HG03571 (cell line): ENCODE data around the gene CTSD.
"Not testable (repeated sequence)": the region's sequence is repeated elsewhere in the genome, so short reads cannot be mapped to it uniquely, and the experiment has no call there.

ENCODE experiments used
- ATAC-seq: cut with Tn5 transposase; IDR thresholded peaks from one replicate; pipeline ENCODE4 v1.9.1; 2021; ENCODE audit not compliant: unreplicated experiment

The CTSD gene

DNA sequence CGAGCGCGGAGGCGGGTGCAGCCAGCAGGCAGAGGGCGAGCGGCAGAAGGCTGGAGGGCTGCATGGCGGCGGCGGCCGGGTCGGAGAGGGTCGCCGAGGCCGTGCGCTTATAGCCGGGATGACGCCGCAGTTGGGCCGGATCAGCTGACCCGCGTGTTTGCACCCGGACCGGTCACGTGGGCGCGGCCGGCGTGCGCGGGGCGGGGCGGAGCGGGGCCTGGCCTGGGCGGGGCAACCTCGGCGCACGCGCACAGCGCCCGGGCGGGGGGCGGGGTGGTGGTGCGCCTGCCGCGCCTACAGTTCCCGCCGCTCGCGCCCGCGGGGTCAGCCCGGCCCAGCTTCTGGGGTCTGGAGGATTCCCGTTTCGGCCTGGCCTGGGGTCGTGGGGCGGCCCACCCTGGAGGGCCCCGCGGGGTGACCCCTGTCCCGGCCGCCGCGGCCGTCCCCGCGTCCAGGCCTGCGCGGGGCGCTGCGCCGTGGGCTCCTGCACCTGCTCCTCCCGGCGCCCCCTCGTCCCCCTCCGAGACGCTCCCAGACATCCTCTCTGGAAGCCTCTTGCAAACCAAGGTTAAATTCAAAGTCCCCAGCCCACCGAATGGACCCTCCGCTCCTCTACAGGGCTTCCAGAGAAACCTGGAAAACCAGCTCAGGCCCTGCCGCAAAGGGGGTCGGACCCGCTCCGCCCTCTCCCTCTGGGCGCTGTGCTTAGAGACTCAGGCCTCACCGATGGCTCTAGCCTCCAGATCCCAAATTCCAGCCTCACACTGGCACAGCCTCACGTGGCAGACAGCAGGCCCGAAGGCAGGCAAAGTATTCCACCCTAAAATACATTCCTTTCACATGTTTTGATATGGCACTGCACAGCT is at the start of gene CTSD:
CTSD (minus strand) TSS at position 132 of the 866 bp plus-strand sequence; CDS start at position 64, 68 bp downstream.
- ATAC-seq: peak; percentile 68

DNA sequence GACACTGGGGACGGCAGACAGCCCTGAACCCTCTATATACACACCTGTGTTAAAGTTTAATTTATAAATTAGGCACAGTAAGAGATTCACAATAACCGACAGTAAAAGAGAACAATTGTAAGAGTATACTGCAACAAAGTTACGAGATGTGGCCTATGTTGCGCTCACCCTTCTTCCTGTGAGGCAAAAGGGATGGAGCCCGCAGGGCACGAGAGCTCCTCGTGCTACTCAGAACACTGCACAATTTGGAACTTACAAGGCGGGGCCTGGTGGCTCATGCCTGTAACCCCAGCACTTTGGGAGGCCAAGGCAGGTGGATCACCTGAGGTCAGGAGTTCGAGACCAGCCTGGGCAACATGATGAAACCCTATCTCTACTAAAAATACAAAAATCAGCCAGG is 49.6 kb upstream of the CTSD start:
- not testable (repeated sequence) for ATAC-seq

DNA sequence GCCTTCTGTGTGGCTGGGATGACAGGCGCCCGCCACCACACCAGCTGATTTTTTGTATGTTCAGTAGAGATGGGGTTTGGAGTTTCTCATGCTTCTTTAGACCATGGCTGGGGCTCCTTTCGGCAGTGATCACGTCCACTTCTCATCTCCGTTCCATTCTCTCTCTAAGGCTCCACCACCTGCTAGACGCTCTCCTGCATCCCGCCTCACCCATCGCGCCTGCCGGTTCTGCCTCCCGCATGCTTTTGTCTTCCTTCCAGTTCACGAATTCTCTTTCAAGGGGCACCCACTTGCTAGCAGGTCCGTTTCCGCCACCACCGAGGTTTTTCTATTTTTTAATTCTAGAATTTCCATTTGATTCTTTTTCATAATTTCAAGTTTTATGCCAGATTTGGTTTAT is 49.1 kb upstream of the CTSD start:
- ATAC-seq: no peak

DNA sequence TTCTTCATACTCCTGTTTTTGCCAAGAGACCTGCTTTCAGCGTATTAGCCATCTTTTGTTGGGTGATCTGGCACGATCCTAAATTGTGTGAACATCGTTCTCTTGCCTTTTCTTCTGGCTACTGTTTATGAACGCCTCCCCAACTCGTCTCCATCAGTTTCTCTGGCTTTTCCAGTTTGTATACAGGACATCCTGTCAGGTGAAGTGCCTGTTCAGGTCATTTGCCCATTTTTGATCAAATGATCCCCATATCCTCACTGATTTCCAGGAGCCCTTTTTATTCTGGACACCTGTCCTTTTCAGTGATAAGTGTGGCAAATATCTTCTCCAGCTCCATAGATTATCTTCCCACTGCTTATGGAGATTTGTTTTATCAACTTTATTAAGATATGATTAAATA is 48.5 kb upstream of the CTSD start:
- ATAC-seq: no peak

DNA sequence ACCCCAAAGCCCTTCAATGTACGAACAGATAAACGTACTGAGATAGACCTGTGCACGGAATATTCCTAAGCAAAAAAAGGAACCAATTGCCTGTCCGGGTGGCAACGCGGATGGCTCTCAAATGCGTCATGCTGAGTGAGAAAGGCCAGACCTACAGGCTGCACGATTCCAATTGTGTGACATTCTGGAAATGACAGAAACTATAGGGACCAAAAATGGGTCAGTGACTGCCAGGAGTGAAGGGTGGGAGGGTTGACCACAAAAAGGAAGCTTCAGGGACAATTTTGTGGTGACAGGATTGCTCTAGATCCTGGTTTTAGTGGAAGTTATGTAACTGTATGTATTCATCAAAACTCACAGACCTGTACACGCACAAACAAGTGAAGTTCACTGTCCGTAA is 47.0 kb upstream of the CTSD start:
- ATAC-seq: no peak

DNA sequence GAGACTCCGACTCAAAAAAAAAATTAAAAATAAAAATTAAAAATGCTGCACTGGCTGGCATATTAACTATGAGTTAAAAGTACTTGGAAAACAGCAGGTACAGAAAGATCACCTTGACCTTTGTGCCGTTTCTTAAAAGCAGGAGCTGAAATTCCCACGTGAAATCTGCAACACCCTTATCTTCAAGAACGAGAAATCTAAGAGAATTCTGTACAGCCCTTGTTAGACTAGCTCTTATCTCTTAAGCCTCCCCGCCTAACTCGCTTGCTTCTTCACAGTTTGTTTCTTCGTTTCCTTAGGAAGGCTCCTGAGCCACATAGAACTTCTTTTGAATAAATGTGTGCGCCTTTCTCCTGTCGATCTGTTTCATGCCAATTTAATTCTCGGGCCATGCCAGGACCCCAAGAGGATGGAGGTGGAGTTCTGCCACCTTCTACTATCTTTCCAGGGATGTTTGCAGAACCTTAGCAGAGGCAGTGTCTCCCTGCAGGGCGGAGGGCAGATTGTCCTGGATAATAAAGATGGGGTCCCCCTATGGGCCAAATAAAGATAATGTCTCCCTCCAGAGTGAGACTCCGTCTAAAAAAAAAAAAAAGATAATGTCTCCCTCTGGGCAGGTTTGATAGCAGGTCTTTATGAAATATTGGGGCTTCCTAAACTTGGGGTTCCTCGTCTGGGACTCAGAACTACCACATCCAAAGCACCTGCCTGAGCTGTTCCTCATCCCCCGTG is 43.7 kb upstream of the CTSD start:
- no peak for ATAC-seq

DNA sequence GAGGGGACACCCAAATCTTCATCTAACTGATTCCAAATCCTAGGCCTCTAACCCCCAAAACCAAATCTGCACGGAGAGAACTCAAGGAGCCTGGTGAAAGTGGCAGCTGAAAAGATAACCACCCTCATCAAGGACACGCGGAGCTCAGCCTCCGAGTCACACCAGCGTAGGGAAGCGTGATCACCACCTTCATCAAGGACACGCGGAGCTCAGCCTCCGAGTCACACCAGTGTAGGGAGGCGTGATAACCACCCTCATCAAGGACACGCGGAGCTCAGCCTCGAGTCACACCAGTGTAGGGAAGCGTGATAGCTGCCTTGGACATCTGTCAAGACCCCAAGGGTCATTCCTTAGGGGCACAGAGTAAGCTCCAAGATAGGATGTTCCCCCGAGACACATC is 41.8 kb upstream of the CTSD start:
- no peak for ATAC-seq

DNA sequence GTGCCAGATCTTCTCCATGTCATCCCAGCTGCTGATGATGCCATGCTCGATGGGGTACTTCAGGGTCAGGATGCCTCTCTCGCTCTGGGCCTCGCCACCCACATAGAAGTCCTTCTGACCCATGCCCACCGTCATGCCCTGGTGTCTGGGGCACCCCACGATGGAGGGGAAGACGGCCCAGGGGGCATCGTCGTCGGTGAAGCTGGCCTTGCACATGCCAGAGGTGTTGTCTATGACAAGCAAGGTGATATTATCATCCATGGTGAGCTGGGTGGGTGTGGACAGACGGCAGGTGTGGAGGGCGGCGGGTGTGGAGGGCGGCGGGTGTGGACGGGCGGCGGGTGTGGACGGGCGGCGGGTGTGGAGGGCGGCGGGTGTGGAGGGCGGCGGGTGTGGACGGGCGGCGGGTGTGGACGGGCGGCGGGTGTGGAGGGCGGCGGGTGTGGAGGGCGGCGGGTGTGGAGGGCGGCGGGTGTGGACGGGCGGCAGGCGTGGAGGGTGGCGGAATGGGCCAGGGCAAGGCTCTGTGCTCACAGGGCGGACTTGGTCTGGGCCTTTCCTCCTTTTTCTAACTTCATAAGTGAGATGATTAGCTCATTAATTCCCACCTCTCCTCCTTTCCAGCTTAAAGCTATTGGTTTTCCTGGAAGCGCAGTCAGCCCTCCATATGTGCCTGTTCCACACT is 40.2 kb upstream of the CTSD start:
- ATAC-seq: not testable (repeated sequence)

DNA sequence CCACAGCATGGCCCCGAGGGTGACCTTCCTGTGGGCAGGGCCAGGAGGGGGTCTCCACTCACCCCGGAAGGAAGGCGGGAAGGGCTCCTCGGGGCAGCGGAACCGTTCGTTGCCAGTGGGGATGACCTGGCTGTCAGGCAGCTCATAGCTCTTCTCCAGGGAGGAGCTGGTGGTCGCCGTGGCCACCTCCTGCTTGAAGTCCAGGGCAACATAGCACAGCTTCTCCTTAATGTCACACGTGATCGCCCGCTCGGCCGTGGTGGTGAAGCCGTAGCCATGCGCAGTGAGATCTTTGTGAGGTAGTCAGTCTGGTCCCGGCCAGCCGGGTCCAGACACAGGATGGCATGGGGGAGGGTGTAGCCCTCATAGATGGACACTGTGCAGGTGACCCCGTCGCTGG is 39.5 kb upstream of the CTSD start:
- no peak for ATAC-seq

DNA sequence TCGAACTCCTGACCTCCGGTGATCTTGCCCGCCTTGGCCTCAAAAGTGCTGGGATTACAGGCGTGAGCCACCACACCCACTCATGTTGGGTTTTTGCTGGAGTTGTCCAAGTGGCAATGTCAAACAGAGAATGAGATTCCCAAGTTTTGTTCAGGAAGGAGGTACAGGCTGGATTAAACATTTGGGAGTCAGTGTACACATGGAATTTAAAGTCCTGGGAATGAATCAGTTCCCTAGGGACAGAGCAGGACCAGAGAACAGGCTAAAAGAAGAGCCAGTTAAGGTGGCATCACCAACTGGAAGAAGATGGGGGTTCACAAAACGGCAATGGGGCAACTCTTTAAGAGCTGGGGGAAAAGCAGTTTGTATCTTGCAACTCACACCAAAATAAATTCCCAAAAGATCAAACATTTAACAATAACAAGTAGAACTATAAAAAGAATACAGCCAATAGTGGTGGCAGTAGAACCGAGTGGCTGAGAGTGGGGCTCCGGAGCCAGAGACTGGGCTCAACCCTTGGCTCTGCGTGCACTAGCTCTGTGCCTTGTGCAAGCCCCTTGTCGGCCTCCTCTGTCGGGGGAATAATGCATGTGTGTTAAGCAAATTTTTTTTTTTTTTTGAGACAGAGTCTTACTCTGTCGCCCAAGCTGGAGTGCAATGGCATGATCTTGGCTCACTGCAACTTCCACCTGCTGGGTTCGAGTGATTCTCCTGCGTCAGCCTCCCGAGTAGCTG is 33.8 kb upstream of the CTSD start:
- no peak for ATAC-seq

DNA sequence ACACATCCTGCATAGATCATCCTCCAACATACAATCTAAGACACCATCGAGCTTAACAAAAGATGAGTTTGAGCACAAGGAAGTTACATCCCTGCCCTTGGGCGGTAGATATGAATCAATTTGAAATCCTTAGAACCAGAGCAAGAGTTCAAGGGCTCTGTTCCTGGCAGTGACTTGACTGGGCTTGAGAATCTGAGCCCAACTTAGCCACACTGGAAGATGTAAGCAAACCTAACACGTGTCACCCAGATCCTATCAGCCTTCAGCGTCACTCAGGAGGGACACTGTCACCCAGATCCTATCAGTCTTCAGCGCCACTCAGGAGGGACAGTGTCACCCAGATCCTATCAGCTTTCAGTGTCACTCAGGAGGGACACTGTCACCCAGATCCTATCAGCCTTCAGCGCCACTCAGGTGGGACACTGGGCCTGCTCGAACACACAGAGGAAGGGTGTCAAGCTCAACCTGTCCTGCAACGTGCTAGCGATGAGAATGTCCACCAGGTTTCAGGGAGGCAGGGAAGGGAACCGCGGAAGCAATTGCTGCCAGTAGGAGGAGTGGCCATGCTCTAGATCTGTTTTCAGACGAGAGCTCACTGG is 32.8 kb upstream of the CTSD start:
- no peak for ATAC-seq

DNA sequence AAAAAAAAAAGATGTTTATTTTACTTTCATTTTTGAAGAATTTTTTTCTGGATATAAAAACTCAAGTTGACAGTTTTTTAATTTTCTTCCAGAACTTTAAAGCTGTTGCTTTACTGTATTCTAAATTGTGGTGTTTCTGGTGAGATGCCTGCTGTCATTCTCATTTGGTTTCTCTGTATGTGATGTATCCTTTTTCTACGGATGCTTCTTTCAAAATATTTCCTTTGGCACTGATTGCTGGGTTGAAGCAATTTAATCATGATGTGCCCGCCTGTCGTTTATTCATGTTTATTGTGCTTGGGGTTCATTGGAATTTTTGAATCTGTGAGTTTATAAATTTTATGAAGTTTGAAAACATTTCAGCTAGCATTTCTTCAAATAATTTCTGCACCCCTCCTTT is 29.4 kb upstream of the CTSD start:
- ATAC-seq: no peak

DNA sequence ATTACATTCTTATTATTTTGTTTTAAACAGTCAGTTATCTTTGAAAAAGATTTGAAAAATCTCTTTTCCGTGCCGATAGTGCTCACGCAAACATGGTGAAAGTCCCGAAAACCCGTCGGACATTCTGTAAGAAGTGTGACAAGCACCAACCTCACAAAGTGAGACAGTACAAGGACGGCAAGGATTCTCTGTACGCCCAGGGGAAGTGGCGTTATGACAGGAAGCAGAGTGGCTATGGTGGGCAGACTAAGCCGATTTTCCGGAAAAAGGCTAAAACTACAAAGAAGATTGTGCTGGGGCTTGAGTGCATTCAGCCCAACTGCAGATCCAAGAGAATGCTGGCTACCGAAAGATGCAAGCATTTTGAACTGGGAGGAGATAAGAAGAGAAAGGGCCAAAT is 28.7 kb upstream of the CTSD start:
- ATAC-seq: no peak

DNA sequence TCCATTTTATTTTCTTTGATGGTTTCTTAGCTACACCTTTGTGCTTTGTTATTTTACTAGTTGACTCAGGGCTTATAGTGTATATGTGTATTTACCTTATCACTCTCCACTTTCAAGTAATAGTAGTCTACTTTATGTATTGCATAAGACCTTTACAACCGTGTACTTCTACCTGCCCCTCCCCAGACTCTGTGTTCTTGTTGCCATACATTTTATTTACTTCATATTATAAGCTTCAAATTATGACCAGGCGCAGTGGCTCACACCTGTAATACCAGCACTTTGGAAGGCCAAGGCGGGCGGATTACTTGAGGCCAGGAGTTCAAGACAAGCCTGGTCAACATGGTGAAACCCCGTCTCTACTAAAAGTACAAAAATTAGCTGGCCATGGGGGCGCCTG is 28.2 kb upstream of the CTSD start:
- no peak for ATAC-seq

DNA sequence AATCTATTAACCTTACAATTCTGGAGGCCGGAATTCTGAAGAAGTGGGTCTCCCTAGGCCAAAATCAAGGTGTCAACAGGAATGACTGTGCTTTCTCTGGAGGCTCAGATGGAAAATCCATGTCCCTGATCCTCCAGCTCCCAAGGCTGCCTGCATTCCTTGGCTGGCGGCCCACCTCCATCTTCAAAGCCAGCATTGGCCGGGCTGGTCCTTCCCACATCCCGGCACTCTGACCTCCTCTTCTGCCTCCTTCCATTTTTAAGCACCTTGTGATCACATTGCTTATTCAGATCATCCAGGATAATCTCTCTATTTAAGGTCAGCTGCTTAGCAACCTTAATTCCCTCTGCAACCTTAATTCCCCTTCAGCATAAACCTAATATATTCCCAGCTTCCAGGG is 22.7 kb upstream of the CTSD start:
- no peak for ATAC-seq

DNA sequence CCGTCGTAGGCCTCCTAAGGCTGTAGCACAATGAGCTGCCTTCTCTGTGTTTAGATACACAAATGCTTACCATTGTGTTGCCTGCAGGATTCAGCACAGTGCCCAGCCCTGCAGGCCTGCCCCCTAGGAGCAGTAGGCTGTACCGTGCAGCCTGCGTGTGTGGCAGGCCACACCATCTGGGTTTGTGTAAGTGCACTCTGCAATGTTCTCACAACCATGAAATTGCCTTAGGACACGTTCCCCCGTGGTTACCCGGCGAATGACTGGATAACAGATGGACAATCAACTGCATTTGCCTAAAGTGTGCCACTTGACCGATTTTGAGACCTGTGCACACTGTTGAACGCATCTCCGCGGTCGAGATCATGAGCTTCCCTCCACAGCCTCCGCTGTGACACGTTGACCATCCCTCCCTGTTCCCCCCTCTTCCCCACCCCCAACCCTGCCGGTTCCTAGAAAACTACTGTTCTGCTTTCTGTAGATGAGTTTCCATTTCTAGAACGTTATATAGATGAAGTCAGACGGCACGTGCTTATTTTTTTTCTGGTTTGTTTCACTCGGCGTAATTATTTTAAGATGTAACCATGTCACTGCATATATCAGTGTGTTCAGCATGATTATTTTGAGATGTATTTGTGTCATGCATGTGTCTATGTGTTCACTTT is 22.2 kb upstream of the CTSD start:
- ATAC-seq: no peak

DNA sequence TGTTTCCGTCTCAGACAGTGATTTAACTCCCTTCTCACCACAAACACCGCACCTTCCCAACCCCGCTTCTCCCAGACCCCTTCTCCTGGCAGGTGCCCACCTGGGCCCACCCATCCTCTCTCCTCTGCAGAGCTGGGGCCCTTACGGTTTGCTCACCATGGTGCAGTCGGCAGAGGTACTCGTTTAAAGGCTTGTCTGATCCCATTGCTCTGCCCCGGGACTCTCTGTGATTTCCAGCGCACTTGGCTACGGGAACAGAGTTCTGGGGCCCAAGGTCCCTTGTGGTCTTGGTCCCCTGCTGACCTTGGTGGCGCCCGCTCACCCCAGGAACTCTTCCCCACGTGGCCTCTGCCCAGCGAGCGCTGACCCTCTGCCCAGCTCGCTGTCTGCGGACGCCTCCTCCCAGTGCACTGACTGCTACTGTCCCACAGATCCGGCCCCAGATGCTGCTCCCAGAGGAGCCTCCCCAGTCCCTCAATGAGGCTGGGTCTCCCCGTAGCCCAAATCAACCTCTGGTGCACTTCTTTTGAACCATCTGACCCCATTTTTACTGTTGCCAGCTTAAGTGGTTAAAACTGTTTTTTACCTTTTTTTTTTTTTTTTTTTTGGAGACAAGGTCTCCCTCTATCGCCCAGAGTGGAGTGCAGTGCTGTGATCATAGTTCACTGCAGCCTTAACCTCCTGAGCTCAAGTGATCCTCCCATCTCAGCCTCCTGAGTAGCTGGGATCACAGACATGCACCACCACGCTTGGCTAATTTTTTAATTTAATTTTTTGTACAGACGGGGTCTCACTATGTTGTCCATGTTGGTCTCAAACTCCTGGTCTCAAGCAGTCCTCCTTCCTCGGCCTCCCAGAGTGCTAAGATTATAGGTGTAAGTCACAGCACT is 21.3 kb upstream of the CTSD start:
- ATAC-seq: no peak

DNA sequence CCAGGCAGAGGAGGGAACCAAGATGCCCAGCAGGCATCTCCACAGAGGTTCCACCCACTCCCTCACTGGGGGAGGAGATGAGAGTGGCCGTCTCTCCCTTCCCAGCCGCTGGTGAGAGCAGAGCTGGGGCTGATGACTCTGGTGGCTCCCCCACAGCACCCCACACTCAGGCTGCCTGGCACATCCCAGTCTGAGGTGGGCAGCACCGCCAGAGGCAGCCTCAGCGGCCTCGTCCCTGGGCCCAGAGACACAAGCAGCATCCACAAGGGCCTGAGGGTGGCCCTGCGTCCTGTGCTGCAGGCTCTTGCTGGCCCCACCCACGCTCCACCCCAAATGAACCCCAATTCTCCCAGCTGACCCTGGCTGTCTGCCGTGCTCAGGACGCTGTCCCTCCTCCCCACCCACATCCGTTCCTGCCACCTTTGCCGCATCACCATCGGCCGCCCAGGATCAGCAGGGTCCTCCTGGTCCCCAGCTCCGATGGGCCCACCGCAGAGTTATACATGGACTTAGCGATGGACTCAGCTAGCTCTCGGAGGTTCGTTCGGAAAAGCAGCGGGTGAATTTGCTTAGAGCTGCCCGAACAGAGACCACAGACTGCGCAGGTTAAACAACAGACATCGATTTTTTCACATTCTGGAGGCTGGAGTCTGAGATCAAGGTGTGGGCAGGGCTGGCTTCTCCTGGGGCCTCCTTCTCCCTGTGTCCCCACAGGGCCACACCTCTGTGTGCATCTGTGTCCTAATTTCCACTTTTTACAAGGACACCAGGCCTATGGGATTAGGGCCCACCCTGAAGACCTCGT is 20.2 kb upstream of the CTSD start:
- ATAC-seq: no peak
